Upper lobe of right lung (tissue), 1 donor: Measurements from ENCODE around the gene SIAE. TPM values are rescaled to one million over a fixed set of nuclear protein-coding genes. Genes with fewer than 3 reads are reported as not detected.

Experiments
- ATAC-seq: fragments of 200-7000 bp; cut with Tn5 transposase; one replicate; pipeline ENCODE4 v1.9.1; 2020; ENCODE audit warnings: mild to moderate bottlenecking, moderate library complexity
- DNase-seq: peaks from one replicate; pipeline ENCODE4 v3.0.0-alpha.2; 2020
- H3K27ac ChIP-seq: fragments of 200-600 bp; one replicate; pipeline ENCODE4 v1.8.0; 2022
- H3K27me3 ChIP-seq: fragments of 200-600 bp; one replicate; pipeline ENCODE4 v1.8.0; 2022; ENCODE audit warnings: mild to moderate bottlenecking
- H3K36me3 ChIP-seq: fragments of 200-600 bp; one replicate; pipeline ENCODE4 v1.8.0; 2022
- H3K4me1 ChIP-seq: fragments of 200-600 bp; one replicate; pipeline ENCODE4 v1.8.0; 2022
- H3K4me3 ChIP-seq: fragments of 200-600 bp; one replicate; pipeline ENCODE4 v1.8.0; 2022; ENCODE audit warnings: mild to moderate bottlenecking
- H3K9me3 ChIP-seq: fragments of 200-600 bp; one replicate; pipeline ENCODE4 v1.8.0; 2022
- intact Hi-C: fragments of 100-400 bp; cut with DNase I; formaldehyde crosslinking; loops from one replicate; pipeline ENCODE4 v1.11.0; 2022
- total RNA-seq: library from RNA; stranded (reverse); fragmentation: NEBNext Ultra II Directional; extraction: Animal tissue kit (Norgen Biotek cat#: 25700); gene quantifications from one replicate; pipeline ENCODE4 v1.2.1, GENCODE V29; 2021
- TF ChIP-seq, protein P1 (sequence below): fragments of 200-600 bp; IDR thresholded peaks from one replicate; pipeline ENCODE4 v1.8.0; 2022; ENCODE audit warnings: antibody characterized with exemption
- donor health status: DM: no; HTN: yes; CAD: no; lungs with severe emphysema.

SIAE gene
- total RNA-seq, 1 donor from 2014 or later: 41.6 TPM

DNA sequence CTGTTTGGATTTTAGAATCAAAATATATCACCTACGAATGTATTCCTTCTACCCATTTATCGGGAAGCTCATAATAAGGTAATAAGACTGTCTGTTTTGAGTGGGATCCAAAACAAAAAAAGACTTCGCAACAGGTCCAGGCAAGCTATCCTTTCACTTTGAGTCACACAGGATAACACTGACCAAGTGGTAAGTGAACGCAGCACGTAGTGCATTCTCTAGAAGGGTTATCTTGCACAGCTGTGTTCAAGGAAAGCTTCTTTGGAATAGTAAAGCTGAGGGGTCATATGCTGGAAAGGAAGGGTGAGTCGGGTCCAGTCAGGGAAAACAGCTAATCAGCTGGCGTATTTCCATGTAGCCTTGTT is 43.9 kb upstream of the SIAE start:
- no peaks in the 10 kb centered on the region for H3K9me3 ChIP-seq
- TF ChIP-seq, protein P1, sequence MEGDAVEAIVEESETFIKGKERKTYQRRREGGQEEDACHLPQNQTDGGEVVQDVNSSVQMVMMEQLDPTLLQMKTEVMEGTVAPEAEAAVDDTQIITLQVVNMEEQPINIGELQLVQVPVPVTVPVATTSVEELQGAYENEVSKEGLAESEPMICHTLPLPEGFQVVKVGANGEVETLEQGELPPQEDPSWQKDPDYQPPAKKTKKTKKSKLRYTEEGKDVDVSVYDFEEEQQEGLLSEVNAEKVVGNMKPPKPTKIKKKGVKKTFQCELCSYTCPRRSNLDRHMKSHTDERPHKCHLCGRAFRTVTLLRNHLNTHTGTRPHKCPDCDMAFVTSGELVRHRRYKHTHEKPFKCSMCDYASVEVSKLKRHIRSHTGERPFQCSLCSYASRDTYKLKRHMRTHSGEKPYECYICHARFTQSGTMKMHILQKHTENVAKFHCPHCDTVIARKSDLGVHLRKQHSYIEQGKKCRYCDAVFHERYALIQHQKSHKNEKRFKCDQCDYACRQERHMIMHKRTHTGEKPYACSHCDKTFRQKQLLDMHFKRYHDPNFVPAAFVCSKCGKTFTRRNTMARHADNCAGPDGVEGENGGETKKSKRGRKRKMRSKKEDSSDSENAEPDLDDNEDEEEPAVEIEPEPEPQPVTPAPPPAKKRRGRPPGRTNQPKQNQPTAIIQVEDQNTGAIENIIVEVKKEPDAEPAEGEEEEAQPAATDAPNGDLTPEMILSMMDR: no peak
- H3K4me1 ChIP-seq: peaks cover 19% of the 10 kb centered on the region
- no peaks in the 10 kb centered on the region for H3K36me3 ChIP-seq
- peak overlapping the region; percentile 50 for H3K4me3 ChIP-seq
- H3K27me3 ChIP-seq: peaks cover 28% of the 10 kb centered on the region
- ATAC-seq (peak; percentile 15), DNase-seq (no peak)
- H3K27ac ChIP-seq: peak overlapping the region; percentile 73
- intact Hi-C loops: no loop called here

- intact Hi-C loops: no loop called here
- Histone ChIP-seq H3K4me1 (peaks cover 19% of the 10 kb centered on the region), H3K27ac (no peak overlapping the region), H3K9me3 (no peaks in the 10 kb centered on the region), H3K36me3 (no peaks in the 10 kb centered on the region), H3K4me3 (no peak overlapping the region), H3K27me3 (peaks cover 24% of the 10 kb centered on the region)
- ATAC-seq (no peak), DNase-seq (no peak)
- TF ChIP-seq, protein P1: no peak
Observed at GRCh38 chr11:124716591-124716990, 43.1 kb upstream of the SIAE start.

GRCh38 chr11:124712392-124712791 is 38.9 kb upstream of the SIAE start:
- ATAC-seq: no peak

DNA sequence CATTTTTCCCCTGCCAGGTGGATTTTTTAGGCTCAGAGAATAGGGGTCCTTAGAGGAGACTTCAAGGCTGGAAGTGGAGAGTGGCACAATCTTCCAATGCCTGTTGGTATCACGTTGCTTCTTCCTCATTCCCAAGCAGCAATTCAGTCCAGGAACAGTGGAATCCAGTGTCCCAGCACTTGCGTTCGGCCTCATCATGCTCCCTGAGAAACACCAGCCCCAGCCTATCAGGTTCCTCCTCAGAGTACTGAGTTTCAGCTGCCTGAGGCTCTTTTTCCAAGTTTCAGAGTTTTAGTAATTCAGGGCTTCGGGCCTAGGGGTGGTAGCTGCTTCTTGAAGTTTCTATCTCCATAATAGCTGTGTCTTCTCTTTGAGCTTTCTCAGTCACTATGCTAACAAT is 34.3 kb upstream of the SIAE start:
- DNase-seq: no peak
- H3K27me3 ChIP-seq: no peaks in the 10 kb centered on the region
- no peak for ATAC-seq
- TF ChIP-seq, protein P1: no peak
- H3K4me3 ChIP-seq: no peak overlapping the region
- intact Hi-C loops: no loop called here
- no peak overlapping the region for H3K27ac ChIP-seq
- H3K4me1 ChIP-seq: no peaks in the 10 kb centered on the region
- no peaks in the 10 kb centered on the region for H3K36me3 ChIP-seq
- no peaks in the 10 kb centered on the region for H3K9me3 ChIP-seq

More at GRCh38 chr11:124712392-124712791, 38.9 kb upstream of the SIAE start:
- no peaks in the 10 kb centered on the region for H3K9me3 ChIP-seq
- DNase-seq: no peak
- intact Hi-C loops: no loop called here
- H3K4me1 ChIP-seq: peaks cover 3% of the 10 kb centered on the region
- TF ChIP-seq, protein P1: no peak
- H3K4me3 ChIP-seq: no peak overlapping the region
- no peak overlapping the region for H3K27ac ChIP-seq
- H3K27me3 ChIP-seq: peaks cover 5% of the 10 kb centered on the region
- no peaks in the 10 kb centered on the region for H3K36me3 ChIP-seq

DNA sequence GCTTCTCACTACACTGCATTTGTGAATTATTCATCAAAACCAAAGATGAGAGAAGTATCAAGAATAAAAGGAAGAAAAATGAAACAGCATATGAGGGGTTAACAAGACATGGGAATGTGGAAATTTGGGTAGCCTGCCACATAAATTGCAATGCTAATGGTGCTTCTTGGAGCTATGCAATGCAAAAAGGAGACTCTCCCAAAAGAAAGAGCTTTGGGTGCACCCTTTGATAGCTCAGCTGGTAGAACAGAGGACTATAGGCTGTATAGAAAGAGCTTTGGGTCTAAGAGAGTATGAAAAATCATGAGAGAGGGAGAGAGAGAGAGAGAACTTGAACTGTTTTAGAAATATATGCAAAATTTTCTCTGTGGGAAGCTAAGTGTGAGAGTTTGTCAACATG is 26.5 kb upstream of the SIAE start:
- DNase-seq (no peak), ATAC-seq (no peak)
- H3K4me1 ChIP-seq: no peaks in the 10 kb centered on the region
- H3K4me3 ChIP-seq: no peak overlapping the region
- H3K27ac ChIP-seq: no peak overlapping the region
- no peaks in the 10 kb centered on the region for H3K9me3 ChIP-seq
- intact Hi-C loops: no loop called here
- H3K36me3 ChIP-seq: no peaks in the 10 kb centered on the region
- no peaks in the 10 kb centered on the region for H3K27me3 ChIP-seq
- TF ChIP-seq, protein P1: no peak

DNA sequence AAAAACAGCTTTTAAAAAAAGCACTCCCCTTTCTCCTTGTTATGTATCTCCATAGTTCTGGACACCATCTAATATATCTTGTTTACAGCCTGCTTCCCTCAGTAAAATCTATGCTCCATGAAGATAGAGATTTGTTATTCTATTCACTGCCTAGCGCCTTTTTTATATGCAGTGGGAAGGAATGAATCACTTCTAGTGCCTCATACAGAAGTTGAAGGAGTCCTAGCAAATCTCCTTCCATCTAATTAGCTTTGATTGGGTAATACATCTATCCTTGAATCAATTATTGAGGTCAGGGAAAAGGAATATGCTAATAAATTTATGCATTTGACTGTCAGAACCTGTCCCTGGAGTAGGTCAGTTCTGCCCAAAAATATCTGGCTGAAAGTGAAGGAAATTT is 26.0 kb upstream of the SIAE start:
- ATAC-seq (no peak), DNase-seq (no peak)
- H3K4me3 ChIP-seq: no peak overlapping the region
- intact Hi-C loops: no loop called here
- TF ChIP-seq, protein P1: no peak
- no peaks in the 10 kb centered on the region for H3K4me1 ChIP-seq
- no peaks in the 10 kb centered on the region for H3K27me3 ChIP-seq
- no peak overlapping the region for H3K27ac ChIP-seq
- no peaks in the 10 kb centered on the region for H3K9me3 ChIP-seq
- no peaks in the 10 kb centered on the region for H3K36me3 ChIP-seq
